HepG2 (cell line): Measurements from ENCODE around the gene TNS1. TPM values are rescaled to one million over a fixed set of nuclear protein-coding genes. Genes with fewer than 3 reads are reported as not detected.

Experiments
- DZIP1 ChIP-seq: sonication (generic); formaldehyde crosslinking; IDR thresholded peaks from 2 replicates; pipeline ENCODE4 v1.5.0; 2020; ENCODE audit warnings: mild to moderate bottlenecking, missing genetic modification reagents
- FOXJ3 ChIP-seq: sonication (generic); formaldehyde crosslinking; IDR thresholded peaks from 2 replicates; pipeline ENCODE4 v1.4.0; 2020; ENCODE audit warnings: missing genetic modification reagents, mild to moderate bottlenecking, borderline replicate concordance
- HMGXB4 ChIP-seq, 2 experiments: sonication (generic) in 1 of 2; formaldehyde crosslinking in 1 of 2; IDR thresholded peaks; 2 replicates each; pipeline versions ENCODE4 v1.4.0 to v1.6.1; 2018 to 2020; ENCODE audit warnings: missing genetic modification reagents in 2 of 2, borderline replicate concordance in 1 of 2, low read depth in 1 of 2, mild to moderate bottlenecking in 1 of 2, missing biosample characterization in 1 of 2
- MATR3 ChIP-seq: sonication (generic); formaldehyde crosslinking; IDR thresholded peaks from 2 replicates; pipeline ENCODE4 v1.4.0; 2020; ENCODE audit warnings: missing genetic modification reagents
- NONO ChIP-seq, 2 experiments: fragments of 450-650 bp in 1 of 2; sonication (generic) in 1 of 2; formaldehyde crosslinking in 1 of 2; IDR thresholded peaks in 1 of 2; conservative IDR thresholded peaks in 1 of 2; 2 replicates each; pipeline versions ENCODE4 v1.6.1 to v1.8.0; 2017 to 2022; ENCODE audit warnings: mild to moderate bottlenecking in 1 of 2, missing genetic modification reagents in 1 of 2, moderate library complexity in 1 of 2
- PITX1 ChIP-seq: sonication (generic); formaldehyde crosslinking; IDR thresholded peaks from 2 replicates; pipeline ENCODE4 v1.5.1; 2020; ENCODE audit warnings: mild to moderate bottlenecking, missing genetic modification reagents
- ZBTB42 ChIP-seq: sonication (generic); formaldehyde crosslinking; IDR thresholded peaks from 2 replicates; pipeline ENCODE4 v1.5.0; 2020; ENCODE audit warnings: mild to moderate bottlenecking, missing genetic modification reagents
- ZNF136 ChIP-seq: sonication (generic); formaldehyde crosslinking; IDR thresholded peaks from 2 replicates; pipeline ENCODE4 v1.8.1; 2022; ENCODE audit warnings: low read depth, mild to moderate bottlenecking, moderate library complexity, missing genetic modification reagents
- ZNF18 ChIP-seq: sonication (generic); formaldehyde crosslinking; IDR thresholded peaks from 2 replicates; pipeline ENCODE4 v1.8.0; 2022; ENCODE audit warnings: mild to moderate bottlenecking, missing genetic modification reagents; ENCODE audit not compliant: insufficient replicate concordance
- ZNF280B ChIP-seq: sonication (generic); formaldehyde crosslinking; IDR thresholded peaks from 2 replicates; pipeline ENCODE4 v1.5.0; 2020; ENCODE audit warnings: missing genetic modification reagents, mild to moderate bottlenecking, borderline replicate concordance
- ZNF367 ChIP-seq: sonication (generic); formaldehyde crosslinking; IDR thresholded peaks from 2 replicates; pipeline ENCODE4 v1.4.0; 2020; ENCODE audit warnings: missing genetic modification reagents, borderline replicate concordance
- polyA plus RNA-seq, 8 experiments: library from polyadenylated mRNA; depleted of rRNA in 3 of 8; stranded (reverse) in 7 of 8; unstranded in 1 of 8; fragments of >200 nt; fragmentation: Illumina TruSeq in 4 of 8; extraction: Trizol in 4 of 8; gene quantifications; 2 replicates each; pipeline versions ENCODE4 v1.2.1 to v1.2.3, GENCODE V29; 2011 to 2016; ENCODE audit warnings: low read depth in 4 of 8, missing spikeins in 1 of 8, mixed read lengths in 1 of 8; ENCODE audit not compliant: insufficient read depth in 1 of 8
- total RNA-seq, 5 experiments: library from RNA; depleted of rRNA; stranded (reverse); fragments of >200 nt; fragmentation: Illumina TruSeq; extraction: Trizol; gene quantifications; 2 replicates each; pipeline ENCODE4 v1.2.3, GENCODE V29; 2016; ENCODE audit warnings: low read depth in 1 of 5
- TF ChIP-seq, protein P1 (sequence below): sonication (generic); formaldehyde crosslinking; IDR thresholded peaks from 2 replicates; pipeline ENCODE4 v1.5.0; 2020; ENCODE audit warnings: mild to moderate bottlenecking, low read depth, missing genetic modification reagents, borderline replicate concordance
- TF ChIP-seq, protein P2 (sequence below): sonication (generic); formaldehyde crosslinking; IDR thresholded peaks from 2 replicates; pipeline ENCODE4 v1.4.0; 2020; ENCODE audit warnings: mild to moderate bottlenecking, missing genetic modification reagents, borderline replicate concordance

The TNS1 gene
- total and polyA plus RNA-seq, 2 of the 13 experiments (the other 11 are each of a cell fraction or from before 2014, with no cell fraction given), result 1.9 to 118 TPM

DNA sequence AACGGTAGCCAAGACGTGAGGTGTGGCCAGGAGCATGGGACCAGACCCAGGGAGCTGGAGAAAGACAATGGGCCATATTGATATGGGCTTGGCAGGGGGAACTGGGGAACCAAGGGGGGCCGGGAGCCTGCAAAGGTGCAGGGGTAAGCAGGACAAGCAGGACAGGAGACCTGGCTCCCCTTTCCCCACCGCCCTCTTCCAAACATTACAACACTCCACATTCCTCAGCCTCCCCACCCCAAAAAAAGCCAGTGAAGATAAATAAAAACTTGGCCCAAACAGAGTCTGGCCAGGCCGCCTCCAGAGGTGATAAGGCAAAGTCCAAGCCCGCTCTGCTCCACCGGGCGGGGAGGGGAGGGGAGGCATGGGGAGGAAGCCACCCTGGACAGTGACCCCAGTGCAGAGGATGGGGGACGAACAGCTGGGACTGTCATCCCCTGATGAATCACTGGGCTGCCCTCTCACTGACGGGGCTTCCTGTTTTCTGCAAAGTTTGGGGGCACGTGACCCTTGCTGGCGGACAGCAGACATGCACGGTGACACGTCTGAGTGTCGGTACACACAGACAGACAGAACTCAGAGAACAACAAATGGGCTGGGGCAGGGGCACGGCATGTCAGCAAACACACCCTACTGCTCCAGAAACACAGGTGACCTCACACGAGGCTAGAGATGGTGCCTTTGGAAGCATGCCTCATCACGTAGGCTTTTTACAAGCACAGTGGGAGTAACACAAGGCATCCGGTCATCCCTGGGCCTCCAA lies 100.2 kb downstream of the TNS1 start (continued):
- TF ChIP-seq ZNF18 (peak; percentile 97), ZBTB42 (peak; percentile 98), ZNF367 (CRISPR knock-in tag) (no peak), FOXJ3 (CRISPR knock-in tag) (peak; percentile 94), ZNF280B (CRISPR knock-in tag) (peak; percentile 88; the same call in 1 of the 2 replicates), ZNF136 (CRISPR knock-in tag) (0 out of 2 replicates have a peak, but pooled peaks have one; percentile 63), PITX1 (peak; percentile 87), DZIP1 (CRISPR knock-in tag) (no peak), MATR3 (CRISPR knock-in tag) (no peak), NONO (IDR thresholded peaks at IDR 0.05) (no peak), NONO (CRISPR knock-in tag; conservative IDR thresholded peaks at IDR 0.05) (peak; percentile 100), HMGXB4 (CRISPR knock-in tag; IDR thresholded peaks at IDR 0.05; ENCODE audit: borderline replicate concordance in 1 of 2, low read depth in 1 of 2) (peak; percentile 51 to 93)
- TF ChIP-seq, protein P1, sequence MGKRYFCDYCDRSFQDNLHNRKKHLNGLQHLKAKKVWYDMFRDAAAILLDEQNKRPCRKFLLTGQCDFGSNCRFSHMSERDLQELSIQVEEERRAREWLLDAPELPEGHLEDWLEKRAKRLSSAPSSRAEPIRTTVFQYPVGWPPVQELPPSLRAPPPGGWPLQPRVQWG, result no peak
- TF ChIP-seq, protein P2, sequence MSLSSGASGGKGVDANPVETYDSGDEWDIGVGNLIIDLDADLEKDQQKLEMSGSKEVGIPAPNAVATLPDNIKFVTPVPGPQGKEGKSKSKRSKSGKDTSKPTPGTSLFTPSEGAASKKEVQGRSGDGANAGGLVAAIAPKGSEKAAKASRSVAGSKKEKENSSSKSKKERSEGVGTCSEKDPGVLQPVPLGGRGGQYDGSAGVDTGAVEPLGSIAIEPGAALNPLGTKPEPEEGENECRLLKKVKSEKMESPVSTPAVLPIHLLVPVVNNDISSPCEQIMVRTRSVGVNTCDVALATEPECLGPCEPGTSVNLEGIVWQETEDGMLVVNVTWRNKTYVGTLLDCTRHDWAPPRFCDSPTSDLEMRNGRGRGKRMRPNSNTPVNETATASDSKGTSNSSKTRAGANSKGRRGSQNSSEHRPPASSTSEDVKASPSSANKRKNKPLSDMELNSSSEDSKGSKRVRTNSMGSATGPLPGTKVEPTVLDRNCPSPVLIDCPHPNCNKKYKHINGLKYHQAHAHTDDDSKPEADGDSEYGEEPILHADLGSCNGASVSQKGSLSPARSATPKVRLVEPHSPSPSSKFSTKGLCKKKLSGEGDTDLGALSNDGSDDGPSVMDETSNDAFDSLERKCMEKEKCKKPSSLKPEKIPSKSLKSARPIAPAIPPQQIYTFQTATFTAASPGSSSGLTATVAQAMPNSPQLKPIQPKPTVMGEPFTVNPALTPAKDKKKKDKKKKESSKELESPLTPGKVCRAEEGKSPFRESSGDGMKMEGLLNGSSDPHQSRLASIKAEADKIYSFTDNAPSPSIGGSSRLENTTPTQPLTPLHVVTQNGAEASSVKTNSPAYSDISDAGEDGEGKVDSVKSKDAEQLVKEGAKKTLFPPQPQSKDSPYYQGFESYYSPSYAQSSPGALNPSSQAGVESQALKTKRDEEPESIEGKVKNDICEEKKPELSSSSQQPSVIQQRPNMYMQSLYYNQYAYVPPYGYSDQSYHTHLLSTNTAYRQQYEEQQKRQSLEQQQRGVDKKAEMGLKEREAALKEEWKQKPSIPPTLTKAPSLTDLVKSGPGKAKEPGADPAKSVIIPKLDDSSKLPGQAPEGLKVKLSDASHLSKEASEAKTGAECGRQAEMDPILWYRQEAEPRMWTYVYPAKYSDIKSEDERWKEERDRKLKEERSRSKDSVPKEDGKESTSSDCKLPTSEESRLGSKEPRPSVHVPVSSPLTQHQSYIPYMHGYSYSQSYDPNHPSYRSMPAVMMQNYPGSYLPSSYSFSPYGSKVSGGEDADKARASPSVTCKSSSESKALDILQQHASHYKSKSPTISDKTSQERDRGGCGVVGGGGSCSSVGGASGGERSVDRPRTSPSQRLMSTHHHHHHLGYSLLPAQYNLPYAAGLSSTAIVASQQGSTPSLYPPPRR (CRISPR knock-in tag), result peak; percentile 97
